OCI-LY7 (cell line): ENCODE results near the gene MUC20. TPM values are rescaled to one million over a fixed set of nuclear protein-coding genes. Genes with fewer than 3 reads are reported as not detected.
A peak's percentile ranks its signal among the peaks of the same experiment; 100 is the strongest.

Experiments used
- BruUV-seq: library from RNA; stranded (reverse); fragments of 400-500 nt; replicated peaks from 2 replicates; lab custom pipeline; 2021; lab: Mats Ljungman, UMichigan
- CTCF ChIA-PET: fragments of 300-600 bp; sonication (Branson Sonifier 250); formaldehyde crosslinking; loops from one replicate; lab custom pipeline; 2022; ENCODE audit warnings: antibody characterized with exemption; ENCODE audit not compliant: unreplicated experiment; lab: Charles Lee
- POLR2A ChIA-PET: fragments of 300-600 bp; sonication (Branson Sonifier 250); formaldehyde crosslinking; loops from one replicate; lab custom pipeline; 2022; ENCODE audit warnings: antibody characterized with exemption; lab: Charles Lee
- DNase-seq: peaks from one replicate; pipeline ENCODE4 v3.0.0-alpha.2; 2015; ENCODE audit warnings: low spot score
- H2AFZ ChIP-seq: fragments of 200-600 bp; sonication (generic), shearing (Covaris generic); 2 replicates; pipeline ENCODE4 v1.6.1; 2014; ENCODE audit warnings: mild to moderate bottlenecking, antibody characterized with exemption, low read length, moderate library complexity
- H3K27ac ChIP-seq: fragments of 200-600 bp; sonication (generic); 2 replicates; pipeline ENCODE4 v1.5.1; 2014; ENCODE audit warnings: mixed run types, low read depth, mild to moderate bottlenecking, moderate library complexity, low read length, inconsistent platforms; ENCODE audit not compliant: poor library complexity, severe bottlenecking
- H3K36me3 ChIP-seq: fragments of 200-600 bp; sonication (generic); 2 replicates; pipeline ENCODE4 v1.6.1; 2014; ENCODE audit warnings: mild to moderate bottlenecking, antibody characterized with exemption, low read length, moderate library complexity, mixed read lengths; ENCODE audit not compliant: insufficient read depth
- H3K4me1 ChIP-seq: fragments of 200-600 bp; sonication (generic); 2 replicates; pipeline ENCODE4 v1.5.1; 2014; ENCODE audit warnings: mild to moderate bottlenecking, low read length; ENCODE audit not compliant: insufficient read depth, poor library complexity, severe bottlenecking
- H3K4me2 ChIP-seq: fragments of 200-600 bp; sonication (generic); 2 replicates; pipeline ENCODE4 v1.6.1; 2014; ENCODE audit warnings: mild to moderate bottlenecking, low read length
- H3K4me3 ChIP-seq: fragments of 200-600 bp; sonication (generic); 2 replicates; pipeline ENCODE4 v1.5.1; 2014; ENCODE audit warnings: mild to moderate bottlenecking, low read depth, low read length; ENCODE audit not compliant: poor library complexity, severe bottlenecking
- H3K79me2 ChIP-seq: fragments of 200-600 bp; sonication (generic); 2 replicates; pipeline ENCODE4 v1.6.1; 2016; ENCODE audit warnings: low read depth, mild to moderate bottlenecking, low read length, moderate library complexity, mixed read lengths; ENCODE audit not compliant: insufficient read depth
- H3K9me2 ChIP-seq: fragments of 200-600 bp; sonication (generic); 2 replicates; pipeline ENCODE4 v1.6.1; 2016; ENCODE audit warnings: mild to moderate bottlenecking, low read length, mixed read lengths; ENCODE audit not compliant: insufficient read depth
- H3K9me3 ChIP-seq: fragments of 200-600 bp; sonication (generic); 2 replicates; pipeline ENCODE4 v1.6.1; 2014; ENCODE audit warnings: mild to moderate bottlenecking, mixed run types, low read length, mixed read lengths
- H4K20me1 ChIP-seq: fragments of 200-600 bp; sonication (generic); 2 replicates; pipeline ENCODE4 v1.6.1; 2014; ENCODE audit warnings: mild to moderate bottlenecking, antibody characterized with exemption, low read length, moderate library complexity, mixed read lengths; ENCODE audit not compliant: insufficient read depth
- CTCF ChIP-seq: fragments of 200-600 bp; sonication (generic); conservative IDR thresholded peaks from 2 replicates; pipeline ENCODE4 v1.5.1; 2014; ENCODE audit warnings: mild to moderate bottlenecking, antibody characterized with exemption, low read length, moderate library complexity, mixed read lengths
- EZH2phosphoT487 ChIP-seq: fragments of 200-600 bp; sonication (generic); IDR thresholded peaks from 2 replicates; pipeline ENCODE4 v1.6.1; 2018; ENCODE audit warnings: low read depth, borderline replicate concordance, mild to moderate bottlenecking, mixed run types, antibody characterized with exemption, low read length, moderate library complexity, mixed read lengths
- intact Hi-C: fragments of 100-400 bp; cut with micrococcal nuclease; formaldehyde crosslinking; loops from one replicate; pipeline ENCODE4 v1.10.0; 2022; ENCODE audit not compliant: unreplicated experiment
- total RNA-seq, 2 experiments: library from RNA; depleted of rRNA in 1 of 2; stranded (reverse); fragments of >200 nt in 1 of 2; shearing (Covaris generic) in 1 of 2; gene quantifications; 2 replicates each; pipeline ENCODE4 v1.2.3, GENCODE V29; 2014 to 2022

The MUC20 gene
- total RNA-seq, 2 experiments from 2014 or later: 0.40 to 1.1 TPM

DNA sequence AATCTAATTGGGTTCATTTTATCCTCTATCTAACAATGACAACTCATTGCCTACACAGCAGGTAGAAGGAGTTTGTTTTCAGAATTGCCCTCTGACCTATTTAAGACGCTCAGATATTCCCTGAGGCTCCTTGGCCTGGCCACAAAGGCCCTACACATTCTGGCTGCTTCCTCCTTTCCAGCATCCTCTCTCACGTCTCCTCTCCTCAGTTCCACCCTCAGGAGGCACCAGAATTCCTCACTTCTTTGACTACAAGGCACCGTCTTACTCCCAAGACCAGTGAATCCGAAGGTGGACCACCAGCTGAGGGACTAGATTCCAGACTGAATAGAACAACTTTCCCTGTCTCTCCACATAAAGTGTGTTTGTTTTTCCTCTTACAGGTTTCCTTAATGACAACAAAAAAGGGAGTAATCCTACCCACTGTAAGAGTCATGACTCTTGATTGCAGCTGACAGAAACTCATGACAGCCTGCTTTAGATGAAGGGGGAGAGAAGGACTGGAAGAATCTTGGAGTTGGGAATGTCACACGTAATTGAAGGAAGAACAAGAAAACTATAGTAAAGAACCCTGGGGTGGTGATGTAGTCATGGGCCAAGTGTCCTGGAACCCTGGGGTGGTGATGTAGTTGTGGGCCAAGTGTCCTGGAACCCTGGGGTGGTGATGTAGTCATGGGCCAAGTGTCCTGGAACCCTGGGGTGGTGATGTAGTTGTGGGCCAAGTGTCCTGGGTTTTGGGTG lies 22.0 kb upstream of the MUC20 start:
- no peaks in the 10 kb centered on the region for H3K9me3 ChIP-seq

GRCh38 chr3:195699388-195699771 lies 21.4 kb upstream of the MUC20 start:
- TF ChIP-seq CTCF: no peak
- no peak for TF ChIP-seq EZH2phosphoT487
- no peak overlapping the region for H3K4me2 ChIP-seq
- H3K9me2 ChIP-seq: no peaks in the 10 kb centered on the region
- POLR2A ChIA-PET: no interaction called here
- H3K79me2 ChIP-seq: no peaks in the 10 kb centered on the region
- DNase-seq: no peak
- no peaks in the 10 kb centered on the region for H3K9me3 ChIP-seq
- no peak overlapping the region for H2AFZ ChIP-seq
- intact Hi-C loops: no loop called here
- CTCF ChIA-PET: no interaction called here
- H4K20me1 ChIP-seq: no peaks in the 10 kb centered on the region
- no peaks in the 10 kb centered on the region for H3K4me1 ChIP-seq
- no peak overlapping the region for H3K4me3 ChIP-seq
- no peak overlapping the region for H3K27ac ChIP-seq
- peaks cover 3% of the 10 kb centered on the region for H3K36me3 ChIP-seq
- TSS peak; percentile 36 for BruUV-seq

More for the DNA sequence above, 22.0 kb upstream of the MUC20 start:
- no TSS peak for BruUV-seq
- ChIA-PET CTCF (no interaction called here), POLR2A (interaction anchor here (0.6 kb wide), 1 partner anchor 305 kb away, joined by 3 read pairs; no protein-coding TSS in a partner anchor)
- H3K4me2 ChIP-seq: no peak overlapping the region
- no peak for DNase-seq
- peaks cover 3% of the 10 kb centered on the region for H3K36me3 ChIP-seq
- H4K20me1 ChIP-seq: no peaks in the 10 kb centered on the region
- H3K79me2 ChIP-seq: no peaks in the 10 kb centered on the region
- H3K4me3 ChIP-seq: no peak overlapping the region
- H3K27ac ChIP-seq: no peak overlapping the region
- intact Hi-C loops: no loop called here
- no peak overlapping the region for H2AFZ ChIP-seq
- H3K9me2 ChIP-seq: no peaks in the 10 kb centered on the region
- no peaks in the 10 kb centered on the region for H3K4me1 ChIP-seq
- TF ChIP-seq CTCF (no peak), EZH2phosphoT487 (no peak)

DNA sequence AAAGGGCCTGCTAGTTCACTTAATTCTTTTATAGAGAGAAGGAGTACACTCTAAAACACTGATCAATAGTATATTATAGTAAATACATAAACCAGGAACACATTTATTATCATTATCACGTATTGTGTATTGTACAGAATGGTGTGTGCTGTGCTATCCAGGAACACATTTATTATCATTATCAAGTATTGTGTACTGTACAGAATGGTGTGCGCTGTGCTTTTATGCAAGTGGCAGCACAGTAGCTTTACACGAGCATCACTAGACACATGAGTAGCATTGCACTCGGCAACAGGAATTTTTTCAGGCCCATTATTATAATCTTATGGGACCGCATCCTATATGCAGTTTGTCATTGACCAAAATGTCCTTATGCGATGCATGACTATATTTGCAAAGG lies 20.9 kb upstream of the MUC20 start:
- H4K20me1 ChIP-seq: no peaks in the 10 kb centered on the region
- intact Hi-C loops: no loop called here
- no peaks in the 10 kb centered on the region for H3K4me1 ChIP-seq
- no peaks in the 10 kb centered on the region for H3K9me2 ChIP-seq
- H3K4me3 ChIP-seq: no peak overlapping the region
- no peak overlapping the region for H3K27ac ChIP-seq
- CTCF ChIA-PET: no interaction called here
- H3K36me3 ChIP-seq: peaks cover under 1% of the 10 kb centered on the region
- POLR2A ChIA-PET: interaction anchor here (0.5 kb wide), 1 partner anchor 302 kb away, joined by 3 read pairs; no protein-coding TSS in a partner anchor
- no peak for TF ChIP-seq EZH2phosphoT487
- TF ChIP-seq CTCF: no peak
- no peak for DNase-seq
- H3K4me2 ChIP-seq: no peak overlapping the region
- no peaks in the 10 kb centered on the region for H3K79me2 ChIP-seq
- H2AFZ ChIP-seq: no peak overlapping the region
- no TSS peak for BruUV-seq
- no peaks in the 10 kb centered on the region for H3K9me3 ChIP-seq
